ENCODE measurements around the gene ADTRP. TPM values are rescaled to one million over a fixed set of nuclear protein-coding genes. Genes with fewer than 3 reads are reported as not detected.

Gene ADTRP
- total RNA-seq, 1 experiment from 2014 or later: 0.86 TPM

DNA sequence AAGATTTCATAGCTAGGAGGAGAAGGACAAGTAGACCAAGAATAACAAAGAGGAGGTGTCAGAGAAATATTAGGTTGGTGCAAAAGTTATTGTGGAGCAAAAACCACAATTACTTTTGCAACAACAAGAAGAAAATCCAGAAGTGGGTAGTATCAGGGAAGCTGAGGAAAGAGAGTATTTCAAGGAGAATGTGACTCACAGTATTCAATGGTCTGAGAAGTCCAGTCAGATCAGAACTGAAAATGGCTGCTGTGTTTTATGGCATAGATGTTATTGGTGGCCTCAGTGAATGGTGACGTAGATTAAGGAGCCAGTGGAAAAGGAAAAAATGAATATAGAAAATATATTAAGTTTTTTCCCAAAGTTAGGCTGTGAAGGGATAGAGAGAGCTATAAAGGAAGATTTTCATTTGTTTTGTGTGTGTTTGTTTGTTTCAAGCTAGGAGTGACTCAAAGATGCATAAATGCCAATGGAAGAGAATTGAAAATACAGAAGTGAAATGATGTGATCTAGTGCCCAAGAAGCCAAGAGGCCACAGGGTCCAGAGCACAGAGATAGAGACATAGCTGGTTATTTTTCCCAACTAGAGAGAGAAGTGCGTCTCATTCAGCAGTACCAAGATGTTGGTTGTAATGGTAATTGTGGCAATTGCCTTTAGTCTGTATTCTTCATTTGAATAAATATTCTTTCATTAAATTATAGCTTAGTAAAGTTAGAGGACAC, 112.8 kb downstream of the ADTRP start:
- ATAC-seq (no peak), DNase-seq (ENCODE audit: low read depth, low spot score) (no peak)
- H2AFZ ChIP-seq (ENCODE audit: low read depth, low read length, poor library complexity, severe bottlenecking): no peak overlapping the region
- ChIA-PET RAD21 (ENCODE audit: low non-redundant PET in 1 of 2, low total read pairs in 2 of 2, uncharacterized antibody in 2 of 2, unreplicated experiment in 2 of 2) (no interaction called here), POLR2A (no interaction called here), CTCF (interaction anchor here (2.1 kb wide), 1 partner anchor 10 kb away, joined by 8 read pairs; no protein-coding TSS in a partner anchor)
- TF ChIP-seq SIN3A (IDR thresholded peaks at IDR 0.05; ENCODE audit: low read depth): no peak
- no peak for TF ChIP-seq SRF (IDR thresholded peaks at IDR 0.05; ENCODE audit: low read depth)
- TF ChIP-seq, protein P1, sequence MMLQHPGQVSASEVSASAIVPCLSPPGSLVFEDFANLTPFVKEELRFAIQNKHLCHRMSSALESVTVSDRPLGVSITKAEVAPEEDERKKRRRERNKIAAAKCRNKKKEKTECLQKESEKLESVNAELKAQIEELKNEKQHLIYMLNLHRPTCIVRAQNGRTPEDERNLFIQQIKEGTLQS (IDR thresholded peaks at IDR 0.05): no peak
- no peak for TF ChIP-seq TCF7L2 (IDR thresholded peaks at IDR 0.05; ENCODE audit: borderline replicate concordance, extremely low read depth, insufficient read depth, insufficient read length)
- TF ChIP-seq ZFX (IDR thresholded peaks at IDR 0.05): no peak
- TF ChIP-seq RAD21 (IDR thresholded peaks at IDR 0.05; ENCODE audit: low read depth): no peak
- TF ChIP-seq, protein P2, sequence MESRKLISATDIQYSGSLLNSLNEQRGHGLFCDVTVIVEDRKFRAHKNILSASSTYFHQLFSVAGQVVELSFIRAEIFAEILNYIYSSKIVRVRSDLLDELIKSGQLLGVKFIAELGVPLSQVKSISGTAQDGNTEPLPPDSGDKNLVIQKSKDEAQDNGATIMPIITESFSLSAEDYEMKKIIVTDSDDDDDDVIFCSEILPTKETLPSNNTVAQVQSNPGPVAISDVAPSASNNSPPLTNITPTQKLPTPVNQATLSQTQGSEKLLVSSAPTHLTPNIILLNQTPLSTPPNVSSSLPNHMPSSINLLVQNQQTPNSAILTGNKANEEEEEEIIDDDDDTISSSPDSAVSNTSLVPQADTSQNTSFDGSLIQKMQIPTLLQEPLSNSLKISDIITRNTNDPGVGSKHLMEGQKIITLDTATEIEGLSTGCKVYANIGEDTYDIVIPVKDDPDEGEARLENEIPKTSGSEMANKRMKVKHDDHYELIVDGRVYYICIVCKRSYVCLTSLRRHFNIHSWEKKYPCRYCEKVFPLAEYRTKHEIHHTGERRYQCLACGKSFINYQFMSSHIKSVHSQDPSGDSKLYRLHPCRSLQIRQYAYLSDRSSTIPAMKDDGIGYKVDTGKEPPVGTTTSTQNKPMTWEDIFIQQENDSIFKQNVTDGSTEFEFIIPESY (IDR thresholded peaks at IDR 0.05; ENCODE audit: extremely low read depth, insufficient replicate concordance, low read length): no peak
- no peak for TF ChIP-seq EZH2 (IDR thresholded peaks at IDR 0.05)
- TF ChIP-seq CBX3 (IDR thresholded peaks at IDR 0.05; ENCODE audit: low read depth): no peak
- TF ChIP-seq EGR1 (IDR thresholded peaks at IDR 0.05; ENCODE audit: low read depth): no peak
- TF ChIP-seq ZNF274 (IDR thresholded peaks at IDR 0.05; ENCODE audit: low read depth, low read length): no peak
- TF ChIP-seq EZH2phosphoT487 (IDR thresholded peaks at IDR 0.05; ENCODE audit: borderline replicate concordance): no peak
- no peak for TF ChIP-seq MAX (IDR thresholded peaks at IDR 0.05)
- H3K9me3 ChIP-seq (ENCODE audit: control insufficient read depth in 1 of 2, insufficient read depth in 1 of 2, low read depth in 1 of 2, low read length in 2 of 2): no peaks in the 10 kb centered on the region
- H3K79me2 ChIP-seq (ENCODE audit: insufficient read depth, low read length): no peaks in the 10 kb centered on the region
- no peaks in the 10 kb centered on the region for H3K4me1 ChIP-seq (ENCODE audit: control insufficient read depth in 1 of 2, insufficient read depth in 2 of 2, low read length in 2 of 2)
- no peaks in the 10 kb centered on the region for H3K27me3 ChIP-seq (ENCODE audit: insufficient read depth, low read length)
- BruUV-seq (replicated peaks): no TSS peak
- H3K4me3 ChIP-seq (replicated peaks in 1 of 2; ENCODE audit: low read depth in 1 of 2, low read length in 2 of 2): no peak overlapping the region
- no peak overlapping the region for H3K9ac ChIP-seq (ENCODE audit: low read length)
- intact Hi-C loops (cut with micrococcal nuclease): no loop called here
- H3K9me2 ChIP-seq (ENCODE audit: insufficient read depth): no peaks in the 10 kb centered on the region
- no peak overlapping the region for H3K4me2 ChIP-seq (ENCODE audit: low read length)
- H3K36me3 ChIP-seq (ENCODE audit: control insufficient read depth in 1 of 2, insufficient read depth in 2 of 2, low read length in 2 of 2): no peaks in the 10 kb centered on the region
- no peak overlapping the region for H3K27ac ChIP-seq (ENCODE audit: low read depth, low read length)
- no peaks in the 10 kb centered on the region for H4K20me1 ChIP-seq (ENCODE audit: insufficient read depth)

Other genes starting within 250 kb of the ADTRP start
- 1.0 TPM for gene TMEM170B, start 241.1 kb downstream of the ADTRP start, total RNA-seq (2021; ENCODE audit: unreplicated experiment)
- gene HIVEP1, start 233.5 kb upstream of the ADTRP start, total RNA-seq (2021; ENCODE audit: unreplicated experiment): 11.2 TPM

Measured in HCT116 (cell line).